ENCODE measurements around the gene NXT1. TPM values are rescaled to one million over a fixed set of nuclear protein-coding genes. Genes with fewer than 3 reads are reported as not detected.

The NXT1 gene
- total and polyA plus RNA-seq, 10 of the 15 experiments (the other 5 are each of a cell fraction or from before 2014, with no cell fraction given): 10.2 to 66.7 (median 44.0) TPM

GRCh38 chr20:23332467-23332866, 18.1 kb upstream of the NXT1 start (continued):
- TF ChIP-seq CEBPZ (IDR thresholded peaks at IDR 0.05; ENCODE audit: low read depth, low read length) (no peak), ZBED1 (IDR thresholded peaks at IDR 0.05; ENCODE audit: borderline replicate concordance) (no peak), RCOR1 (conservative IDR thresholded peaks at IDR 0.05; ENCODE audit: low read depth, low read length) (no peak), BCL11A (IDR thresholded peaks at IDR 0.05; ENCODE audit: low read depth, low read length) (no peak)

GRCh38 chr20:23334111-23334510, 16.5 kb upstream of the NXT1 start:
- BruUV-seq (replicated peaks): no TSS peak
- H3K9me3 ChIP-seq (replicated peaks; ENCODE audit: control insufficient read depth, insufficient read depth, low read length): no peaks in the 10 kb centered on the region; the same call in 1 of the 3 replicates
- intact Hi-C loops (cut with micrococcal nuclease; ENCODE audit: unreplicated experiment) (no loop called here), in situ Hi-C loops (cut with MboI) (no loop called here)
- no peak overlapping the region for H3K4me3 ChIP-seq
- ChIA-PET RAD21 (ENCODE audit: unreplicated experiment) (no interaction called here), SMC1A (ENCODE audit: uncharacterized antibody, unreplicated experiment) (no interaction called here), POLR2A (no interaction called here), CTCF (no interaction called here)
- 12% methylated on average over 3 of the region's 3 CpGs for WGBS (ENCODE audit: insufficient coverage, insufficient replicate concordance, low lambda C conversion rate, missing lambda C conversion rate)
- H3K4me1 ChIP-seq (ENCODE audit: control insufficient read depth, insufficient read depth, low read length): peaks cover 17% of the 10 kb centered on the region
- H4K20me1 ChIP-seq (ENCODE audit: control insufficient read depth, insufficient read depth): no peaks in the 10 kb centered on the region; the same call in 1 of the 2 replicates
- H3K9ac ChIP-seq (ENCODE audit: control insufficient read depth, insufficient read depth, low read length): no peak overlapping the region
- H2AFZ ChIP-seq (ENCODE audit: control insufficient read depth, low read depth, low read length): no peak overlapping the region
- H3K27me3 ChIP-seq (replicated peaks in 1 of 2; ENCODE audit: control insufficient read depth in 2 of 2, insufficient read depth in 2 of 2, low read length in 1 of 2): no peaks in the 10 kb centered on the region
- no peaks in the 10 kb centered on the region for H3K36me3 ChIP-seq (ENCODE audit: control insufficient read depth in 2 of 2, insufficient read depth in 2 of 2, low read length in 1 of 2)
- ATAC-seq (no peak), FAIRE-seq (peak; percentile 38), DNase-seq (ENCODE audit: low read depth, low spot score) (no peak)
- H3K79me2 ChIP-seq (ENCODE audit: control insufficient read depth, insufficient read depth, low read length): no peaks in the 10 kb centered on the region
- no peak overlapping the region for H3K4me2 ChIP-seq (ENCODE audit: control insufficient read depth, insufficient read depth)
- H3K27ac ChIP-seq (ENCODE audit: control insufficient read depth, insufficient read depth): no peak overlapping the region
- peak; percentile 87 for TF ChIP-seq RUNX3 (IDR thresholded peaks at IDR 0.05; ENCODE audit: low read length)
- peak; percentile 85 for TF ChIP-seq NFIC (IDR thresholded peaks at IDR 0.05; ENCODE audit: low read depth, low read length)
- no peak for TF ChIP-seq ZBTB11 (CRISPR knock-in tag; IDR thresholded peaks at IDR 0.05)
- peak; percentile 89 for TF ChIP-seq MEF2A (IDR thresholded peaks at IDR 0.05; ENCODE audit: insufficient read depth, low read depth, low read length)
- TF ChIP-seq MEF2B (IDR thresholded peaks at IDR 0.05; ENCODE audit: partially characterized antibody, poor library complexity, severe bottlenecking): peak; percentile 56
- TF ChIP-seq FOXM1 (IDR thresholded peaks at IDR 0.05; ENCODE audit: low read depth, low read length): peak; percentile 88; the same call in 1 of the 2 replicates
- TF ChIP-seq PML (IDR thresholded peaks at IDR 0.05; ENCODE audit: low read length): peak; percentile 36; the same call in 1 of the 2 replicates
- TF ChIP-seq GABPA (IDR thresholded peaks at IDR 0.05; ENCODE audit: low read depth): 0 out of 2 replicates have a peak, but pooled peaks have one; percentile 42
- TF ChIP-seq JUNB (IDR thresholded peaks at IDR 0.05): 0 out of 2 replicates have a peak, but pooled peaks have one; percentile 10
- TF ChIP-seq BACH1 (IDR thresholded peaks at IDR 0.05; ENCODE audit: borderline replicate concordance): no peak
- peak; percentile 50; the same call in 1 of the 2 replicates for TF ChIP-seq CREM (IDR thresholded peaks at IDR 0.05; ENCODE audit: low read depth)
- TF ChIP-seq CEBPB (IDR thresholded peaks at IDR 0.05; ENCODE audit: borderline replicate concordance in 1 of 2, low read depth in 2 of 2, low read length in 2 of 2): peak in 1 of 2 experiments; percentile 75; a peak in 1 of 4 replicates
- peak; percentile 22; the same call in 1 of the 2 replicates for TF ChIP-seq CREB1 (IDR thresholded peaks at IDR 0.05; ENCODE audit: low read depth)

Measured in GM12878 (cell line).